ENCODE results near the gene CCDC9B.
A peak's percentile ranks its signal among the peaks of the same experiment; 100 is the strongest.

Gene CCDC9B

GRCh38 chr15:40289140-40289775 is 51.5 kb downstream of the CCDC9B start:
- DNase-seq (ENCODE audit: low spot score): peak; percentile 32

DNA sequence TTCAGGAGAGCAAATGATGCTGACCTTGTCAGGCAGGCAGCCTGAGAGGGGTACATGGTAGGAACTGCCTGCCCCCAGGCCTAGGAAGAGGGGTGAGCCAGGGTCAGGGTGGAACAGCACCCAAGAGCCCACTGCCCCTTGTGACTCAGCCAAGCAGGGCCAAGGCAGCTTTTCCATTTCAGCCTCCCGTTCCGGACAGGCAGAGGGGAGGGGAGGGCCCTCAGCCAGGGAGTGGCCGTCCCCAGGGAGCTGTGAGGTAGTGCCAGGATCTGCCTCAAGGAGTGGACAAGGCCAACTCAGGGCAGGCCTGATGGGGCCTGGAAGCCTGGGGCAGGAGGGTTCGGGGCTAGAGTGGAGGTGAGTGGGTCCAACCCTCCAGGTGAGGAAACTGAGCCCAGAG is 52.8 kb downstream of the CCDC9B start:
- no peak for DNase-seq (ENCODE audit: low spot score)

DNA sequence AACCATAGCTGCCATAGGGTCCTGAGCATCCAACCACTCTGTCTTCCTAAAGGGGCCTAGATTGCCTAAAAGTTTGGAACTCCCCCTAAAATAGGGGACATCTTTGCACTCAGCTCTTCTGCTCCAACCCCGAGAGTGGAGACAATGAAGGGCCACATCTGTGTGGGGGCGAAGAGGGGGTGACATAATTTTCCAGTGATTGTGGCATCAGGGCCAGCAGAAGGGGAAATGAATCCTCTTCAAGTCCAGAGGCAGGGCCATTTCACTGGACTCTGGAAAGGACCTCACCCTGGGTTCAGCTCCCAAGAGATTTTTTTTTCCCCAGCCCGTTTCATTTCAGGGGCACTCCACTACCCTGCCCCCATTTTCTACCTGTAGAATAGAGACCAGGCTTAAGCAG is 53.2 kb downstream of the CCDC9B start:
- no peak for DNase-seq (ENCODE audit: low spot score)

- no peak for DNase-seq (ENCODE audit: low spot score)
Measured at GRCh38 chr15:40286794-40287193, 53.9 kb downstream of the CCDC9B start.

GRCh38 chr15:40286061-40286532 is 54.6 kb downstream of the CCDC9B start:
- no peak for DNase-seq (ENCODE audit: low spot score)

DNA sequence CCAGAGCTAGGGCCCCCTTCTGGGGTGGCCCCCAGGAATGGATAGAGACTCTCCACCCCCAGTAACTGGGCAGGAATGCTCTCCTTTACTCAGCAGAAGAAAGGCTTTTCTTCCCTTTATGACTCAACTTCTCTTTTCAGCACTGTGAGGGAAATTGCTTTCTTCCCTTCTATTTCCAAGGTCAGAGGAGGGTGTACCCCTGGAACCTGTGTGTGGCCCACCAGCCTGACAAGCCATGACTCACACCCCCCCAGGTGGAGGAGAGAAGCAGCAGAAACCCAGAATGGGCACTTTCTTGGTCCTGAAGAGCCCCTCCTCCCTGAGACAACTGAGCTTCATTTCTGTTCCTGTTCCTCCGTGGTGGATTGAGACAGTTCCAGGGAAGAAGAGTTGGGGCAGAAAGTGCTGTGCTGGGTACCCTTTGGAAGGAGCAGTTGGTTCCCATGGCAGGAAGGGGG is 55.2 kb downstream of the CCDC9B start:
- no peak for DNase-seq (ENCODE audit: low spot score)

GRCh38 chr15:40285151-40285550 is 55.6 kb downstream of the CCDC9B start:
- no peak for DNase-seq (ENCODE audit: low spot score)

DNA sequence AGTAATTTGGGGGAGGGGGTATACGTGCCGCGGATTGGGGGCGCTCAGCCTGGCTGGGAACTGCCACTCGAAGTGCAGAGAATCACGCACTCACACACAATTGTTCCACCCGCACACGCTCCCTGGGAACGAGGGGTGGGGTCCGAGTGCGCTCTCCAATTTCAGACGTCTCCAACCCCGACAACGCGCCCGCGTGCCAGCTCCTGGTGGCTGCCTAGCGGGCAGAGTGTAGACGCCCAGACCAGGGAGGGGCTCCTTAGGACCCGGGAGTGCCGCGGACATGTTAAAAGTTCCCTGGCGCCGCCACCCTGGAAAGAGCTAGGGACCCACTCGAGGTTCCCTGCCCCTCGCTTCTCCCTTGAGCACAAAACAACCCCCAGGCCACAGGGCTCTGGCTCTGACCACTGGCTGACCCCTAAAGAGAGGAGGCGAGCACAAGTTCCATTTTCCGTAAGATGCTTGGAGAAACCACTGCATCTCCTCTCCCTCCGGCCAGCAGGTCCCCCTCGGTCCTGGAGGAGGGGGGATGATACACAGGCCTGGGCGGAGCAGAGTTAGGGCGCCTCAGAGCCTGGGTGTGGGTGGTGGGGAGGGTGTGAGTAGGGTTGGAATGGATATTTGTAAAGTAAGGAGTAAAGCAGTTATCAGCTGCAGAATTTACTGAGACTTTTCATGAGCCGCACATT is 57.0 kb downstream of the CCDC9B start:
- no peak for DNase-seq (ENCODE audit: low spot score)

DNA sequence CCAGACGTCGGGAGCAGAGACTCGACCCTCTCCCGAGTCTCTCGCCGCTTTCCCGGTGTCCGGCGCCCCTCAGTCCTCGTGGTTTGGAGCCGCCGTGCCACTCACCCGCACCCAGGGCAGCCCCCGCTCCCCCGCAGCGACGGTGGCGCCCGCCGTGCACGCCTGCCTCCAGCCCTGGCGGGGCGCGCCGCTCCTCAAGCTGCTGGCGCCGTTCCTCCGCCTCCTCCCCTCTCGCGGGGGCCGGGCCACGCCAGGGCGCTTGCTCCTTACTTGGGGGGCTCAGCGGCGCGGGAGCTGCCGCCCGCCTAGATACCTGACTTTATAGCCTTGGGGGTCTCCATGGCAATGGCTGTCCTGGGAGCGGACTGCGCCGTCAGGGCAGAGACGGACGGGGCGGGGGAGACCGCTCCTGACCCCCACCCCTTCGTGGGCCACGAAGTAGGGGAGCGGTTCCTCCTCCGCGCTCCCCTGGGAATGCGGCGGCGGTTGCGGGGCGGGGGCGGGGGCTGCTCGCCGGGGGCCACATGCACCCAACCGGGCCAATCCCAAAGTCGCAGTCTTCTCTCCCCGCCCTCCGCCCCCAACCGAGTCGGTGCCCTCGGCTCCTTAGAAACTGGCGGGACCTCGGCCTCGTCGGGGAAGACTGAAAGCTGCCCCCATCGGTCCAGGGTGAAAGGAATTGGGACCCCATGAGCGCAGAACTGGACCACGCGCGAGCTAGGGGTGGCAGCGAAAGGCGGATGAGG is 57.7 kb downstream of the CCDC9B start, which contains the start of gene ANKRD63:
TSS of gene ANKRD63 (minus strand) at position 196 of the 746 bp plus-strand sequence. CDS start 478 bp downstream, outside the sequence.
- no peak for DNase-seq (ENCODE audit: low spot score)

GRCh38 chr15:40282147-40282868 is 58.4 kb downstream of the CCDC9B start:
- DNase-seq (ENCODE audit: low spot score): peak; percentile 16

- DNase-seq (ENCODE audit: low spot score): no peak
Measured at GRCh38 chr15:40281801-40282146, 59.0 kb downstream of the CCDC9B start.

Data from SW480 (cell line).